Naive thymus-derived CD8-positive, alpha-beta T cell (primary cell): ENCODE data around the gene KCNMB4. TPM values are rescaled to one million over a fixed set of nuclear protein-coding genes. Genes with fewer than 3 reads are reported as not detected.
A peak's percentile ranks its signal among the peaks of the same experiment; 100 is the strongest.

Experiments used
- ATAC-seq, 2 donors: fragments of 150-1000 bp; cut with Tn5 transposase in 1 of 2; sonication (Bioruptor Pico), chemical (Tn5 transposase) in 1 of 2; 1 replicate in 1 of 2; 2 replicates in 1 of 2; pipeline ENCODE4 v1.10.0; 2021; ENCODE audit warnings: mild to moderate bottlenecking in 2 of 2, moderate library complexity in 2 of 2
- POLR2A ChIA-PET: fragments of 350-600 bp; sonication (Branson Sonifier 250); formaldehyde crosslinking; loops from one replicate; lab custom pipeline; 2021; ENCODE audit warnings: antibody characterized with exemption; lab: Charles Lee
- DNase-seq, 10 donors: peaks; one replicate each; pipeline versions ENCODE4 v3.0.0 to v3.0.0-alpha.2; 2020 to 2022
- H3K27ac Mint-ChIP-seq, 10 donors: one replicate each; pipeline ENCODE4 v1.8.0; 2020 to 2022; ENCODE audit warnings: mild to moderate bottlenecking in 10 of 10, mixed read lengths in 10 of 10, moderate library complexity in 4 of 10, inconsistent platforms in 1 of 10
- H3K27me3 Mint-ChIP-seq, 5 donors: one replicate each; pipeline ENCODE4 v1.8.0; 2021 to 2022; ENCODE audit warnings: mixed read lengths in 5 of 5
- H3K36me3 Mint-ChIP-seq, 3 donors: one replicate each; pipeline ENCODE4 v1.8.0; 2020 to 2022; ENCODE audit warnings: mixed read lengths in 3 of 3, mild to moderate bottlenecking in 2 of 3, inconsistent platforms in 1 of 3
- H3K4me1 Mint-ChIP-seq, 4 donors: one replicate each; pipeline ENCODE4 v1.8.0; 2021 to 2022; ENCODE audit warnings: mixed read lengths in 4 of 4
- H3K4me3 Mint-ChIP-seq, 10 donors: one replicate each; pipeline ENCODE4 v1.8.0; 2020 to 2022; ENCODE audit warnings: mild to moderate bottlenecking in 10 of 10, mixed read lengths in 10 of 10, moderate library complexity in 6 of 10, inconsistent platforms in 1 of 10
- H3K9me3 Mint-ChIP-seq, 9 donors: one replicate each; pipeline ENCODE4 v1.8.0; 2020 to 2022; ENCODE audit warnings: mixed read lengths in 9 of 9, mild to moderate bottlenecking in 3 of 9, inconsistent platforms in 1 of 9, moderate library complexity in 1 of 9
- polyA plus RNA-seq, 3 donors: library from polyadenylated mRNA; unstranded; fragments of 300-500 nt; fragmentation: Illumina TruSeq; gene quantifications; one replicate each; pipeline ENCODE4 v1.2.3, GENCODE V29; 2021
- total RNA-seq, 8 experiments: library from RNA in 2 of 8; stranded (reverse) in 2 of 8; gene quantifications; one replicate each; pipeline ENCODE4 v1.2.3 and lab custom pipeline; 2021 to 2026

Gene KCNMB4
- total and polyA plus RNA-seq, 5 experiments from 2014 or later = 0.64 to 3.2 (median 1.8) TPM

GRCh38 chr12:70451528-70451927 is 85.4 kb downstream of the KCNMB4 start:
- no peaks in the 10 kb centered on the region for H3K4me1 Mint-ChIP-seq
- H3K9me3 Mint-ChIP-seq = peaks cover 9 to 63% (median 29%) of the 10 kb centered on the region in 9 donors
- H3K4me3 Mint-ChIP-seq = no peak overlapping the region
- H3K27me3 Mint-ChIP-seq = peaks cover 3 to 15% (median 6%) of the 10 kb centered on the region in 5 donors
- POLR2A ChIA-PET = no interaction called here
- H3K27ac Mint-ChIP-seq = no peak overlapping the region
- ATAC-seq (no peak), DNase-seq (no peak)
- H3K36me3 Mint-ChIP-seq = peaks cover 0 to 22% (median 4%) of the 10 kb centered on the region in 3 donors

DNA sequence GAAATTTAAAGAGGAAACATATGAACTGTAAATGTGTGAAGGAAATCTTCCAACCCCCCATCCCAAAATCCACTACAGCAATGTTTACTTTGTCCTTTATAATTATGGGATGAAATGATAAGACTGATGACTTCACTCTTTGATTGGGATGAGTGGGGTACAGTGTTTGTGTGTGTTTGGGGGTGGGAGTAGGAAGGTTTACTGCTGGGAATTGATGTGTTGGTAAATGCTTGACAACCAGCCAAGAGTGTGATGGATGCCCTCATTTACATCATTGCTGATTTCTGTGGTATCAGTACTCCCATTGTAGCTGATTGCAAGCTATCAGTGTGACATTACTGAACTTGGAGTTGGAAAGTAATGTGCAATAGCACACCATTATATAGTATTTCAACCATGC is 90.9 kb downstream of the KCNMB4 start:
- Mint-ChIP-seq H3K36me3 (peaks cover 0 to 10% (median 4%) of the 10 kb centered on the region in 3 donors), H3K4me1 (peaks cover 0 to 2% (median 0%) of the 10 kb centered on the region in 4 donors), H3K27me3 (peaks cover 4 to 27% (median 7%) of the 10 kb centered on the region in 5 donors), H3K27ac (no peak overlapping the region), H3K9me3 (peaks cover 2 to 49% (median 19%) of the 10 kb centered on the region in 9 donors), H3K4me3 (no peak overlapping the region)
- POLR2A ChIA-PET = no interaction called here
- no peak for ATAC-seq
- no peak for DNase-seq

GRCh38 chr12:70459786-70460185 is 93.7 kb downstream of the KCNMB4 start:
- DNase-seq (no peak), ATAC-seq (no peak)
- no peak overlapping the region for H3K27ac Mint-ChIP-seq
- H3K4me3 Mint-ChIP-seq = no peak overlapping the region
- H3K4me1 Mint-ChIP-seq = peaks cover 0 to 2% (median 0%) of the 10 kb centered on the region in 4 donors
- H3K27me3 Mint-ChIP-seq = peaks cover 3 to 27% (median 7%) of the 10 kb centered on the region in 5 donors
- POLR2A ChIA-PET = no interaction called here
- peaks cover 0 to 18% (median 6%) of the 10 kb centered on the region in 3 donors for H3K36me3 Mint-ChIP-seq
- peaks cover 3 to 53% (median 21%) of the 10 kb centered on the region in 9 donors for H3K9me3 Mint-ChIP-seq

- Mint-ChIP-seq H3K4me3 (no peak overlapping the region), H3K36me3 (peaks cover 0 to 18% (median 6%) of the 10 kb centered on the region in 3 donors), H3K27me3 (peaks cover 0 to 10% (median 1%) of the 10 kb centered on the region in 5 donors), H3K9me3 (peaks cover 3 to 47% (median 18%) of the 10 kb centered on the region in 9 donors), H3K4me1 (peaks cover 0 to 2% (median 0%) of the 10 kb centered on the region in 4 donors), H3K27ac (no peak overlapping the region)
- no peak for ATAC-seq
- DNase-seq = no peak
- POLR2A ChIA-PET = no interaction called here
Measured at GRCh38 chr12:70463997-70464396, 97.9 kb downstream of the KCNMB4 start.

DNA sequence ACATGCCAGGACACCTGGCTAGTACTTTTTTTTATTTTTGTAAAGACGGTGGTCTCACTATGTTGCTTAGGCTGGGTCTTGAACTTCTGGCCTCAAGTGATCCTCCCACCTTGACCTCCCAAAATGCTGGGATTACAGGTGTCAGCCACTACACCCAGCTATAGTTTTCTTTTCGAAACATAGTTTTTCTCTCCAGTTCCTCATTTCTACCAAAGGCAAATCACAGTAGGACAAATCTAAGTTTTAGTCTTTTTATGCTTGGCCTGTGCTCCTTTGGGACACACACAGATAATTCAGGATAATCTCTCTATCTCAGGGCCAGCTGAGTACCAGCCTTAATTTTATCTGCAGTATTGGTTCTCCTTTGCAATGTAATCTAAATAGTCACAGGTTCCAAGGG is 100.7 kb downstream of the KCNMB4 start:
- peaks cover 0 to 10% (median 1%) of the 10 kb centered on the region in 5 donors for H3K27me3 Mint-ChIP-seq
- ATAC-seq (no peak), DNase-seq (no peak)
- H3K4me1 Mint-ChIP-seq = no peaks in the 10 kb centered on the region
- H3K36me3 Mint-ChIP-seq = peaks cover 0 to 9% (median 2%) of the 10 kb centered on the region in 3 donors
- no peak overlapping the region for H3K27ac Mint-ChIP-seq
- H3K9me3 Mint-ChIP-seq = peaks cover 3 to 24% (median 16%) of the 10 kb centered on the region in 9 donors
- POLR2A ChIA-PET = no interaction called here
- no peak overlapping the region for H3K4me3 Mint-ChIP-seq

GRCh38 chr12:70467476-70467875 is 101.4 kb downstream of the KCNMB4 start:
- H3K4me3 Mint-ChIP-seq = no peak overlapping the region
- H3K9me3 Mint-ChIP-seq = peaks cover 3 to 24% (median 13%) of the 10 kb centered on the region in 9 donors
- no peak overlapping the region for H3K27ac Mint-ChIP-seq
- POLR2A ChIA-PET = no interaction called here
- peaks cover 0 to 10% (median 1%) of the 10 kb centered on the region in 5 donors for H3K27me3 Mint-ChIP-seq
- H3K36me3 Mint-ChIP-seq = peaks cover 0 to 9% (median 2%) of the 10 kb centered on the region in 3 donors
- no peaks in the 10 kb centered on the region for H3K4me1 Mint-ChIP-seq
- DNase-seq = no peak
- ATAC-seq = no peak

DNA sequence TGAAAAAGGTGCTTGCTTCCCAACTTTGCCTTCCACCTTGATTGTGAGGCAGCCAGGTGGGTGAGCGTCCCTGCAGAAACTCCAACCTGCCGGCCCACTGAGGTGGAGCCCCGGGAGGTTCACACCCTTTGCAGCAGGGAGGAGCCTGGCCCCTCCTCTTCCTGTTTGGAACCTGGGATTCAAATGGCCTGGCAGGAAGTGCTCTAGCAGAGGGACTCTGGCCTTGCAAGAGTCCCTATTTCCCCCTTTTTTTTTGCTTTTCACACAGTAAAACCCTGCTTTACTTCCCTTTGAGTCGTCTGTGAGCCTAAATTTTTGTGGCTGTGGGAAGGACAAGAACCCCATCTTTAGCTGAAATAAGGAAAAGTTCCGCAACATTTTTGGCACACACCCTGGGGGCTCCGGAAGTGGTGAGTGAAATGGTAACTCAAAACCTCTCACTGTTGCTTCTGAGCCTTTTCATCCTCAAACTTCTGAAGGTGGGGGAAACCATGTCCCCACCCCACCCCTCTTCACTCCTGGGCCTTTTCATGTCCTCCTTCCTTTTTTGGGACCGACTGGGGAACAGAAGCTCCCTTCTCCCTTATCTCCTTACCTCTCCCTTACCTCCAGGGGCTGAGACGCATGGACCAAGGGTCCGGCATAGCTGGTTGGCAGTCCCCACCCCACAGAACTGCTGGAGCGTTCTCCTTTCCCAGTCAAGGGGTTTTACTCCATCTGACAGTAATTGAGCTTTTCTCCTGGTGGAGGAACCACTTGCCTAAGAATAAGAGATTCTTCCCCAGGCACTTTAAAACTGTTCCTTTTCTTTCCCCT is 102.0 kb downstream of the KCNMB4 start:
- Mint-ChIP-seq H3K9me3 (peaks cover 3 to 19% (median 12%) of the 10 kb centered on the region in 9 donors), H3K27me3 (peaks cover 0 to 14% (median 4%) of the 10 kb centered on the region in 5 donors), H3K4me3 (no peak overlapping the region), H3K27ac (peak overlapping the region in 1 of 10 donors; percentile 29), H3K36me3 (peaks cover 0 to 9% (median 2%) of the 10 kb centered on the region in 3 donors), H3K4me1 (no peaks in the 10 kb centered on the region)
- POLR2A ChIA-PET = no interaction called here
- no peak for DNase-seq
- ATAC-seq = no peak

DNA sequence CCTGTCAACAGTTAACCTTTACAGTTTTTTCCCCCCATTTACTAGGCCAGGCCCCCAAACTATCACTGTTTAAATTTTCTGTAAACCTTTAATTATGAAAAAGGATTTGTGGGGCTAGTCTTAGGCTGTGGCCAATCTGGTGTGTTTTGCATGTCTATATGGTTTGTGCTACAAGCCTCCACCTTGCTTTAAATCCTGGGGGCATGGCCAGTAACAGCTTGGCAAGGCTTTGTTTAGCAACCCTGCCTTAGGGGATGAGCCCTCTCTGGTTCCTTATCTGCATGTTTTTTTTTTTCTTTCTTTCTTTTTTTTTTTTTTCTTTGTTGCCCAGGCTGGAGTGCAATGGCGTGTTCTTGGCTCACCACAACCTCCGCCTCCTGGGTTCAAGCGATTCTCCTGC is 102.7 kb downstream of the KCNMB4 start:
- ATAC-seq (no peak), DNase-seq (no peak)
- POLR2A ChIA-PET = interaction anchor here (0.7 kb wide), 1 partner anchor 259 kb away, joined by 3 read pairs; no protein-coding TSS in a partner anchor
- H3K27me3 Mint-ChIP-seq = peaks cover 0 to 18% (median 4%) of the 10 kb centered on the region in 5 donors
- H3K36me3 Mint-ChIP-seq = peaks cover 0 to 9% (median 0%) of the 10 kb centered on the region in 3 donors
- H3K9me3 Mint-ChIP-seq = peaks cover 3 to 14% (median 11%) of the 10 kb centered on the region in 9 donors
- no peak overlapping the region for H3K4me3 Mint-ChIP-seq
- no peak overlapping the region for H3K27ac Mint-ChIP-seq
- no peaks in the 10 kb centered on the region for H3K4me1 Mint-ChIP-seq

DNA sequence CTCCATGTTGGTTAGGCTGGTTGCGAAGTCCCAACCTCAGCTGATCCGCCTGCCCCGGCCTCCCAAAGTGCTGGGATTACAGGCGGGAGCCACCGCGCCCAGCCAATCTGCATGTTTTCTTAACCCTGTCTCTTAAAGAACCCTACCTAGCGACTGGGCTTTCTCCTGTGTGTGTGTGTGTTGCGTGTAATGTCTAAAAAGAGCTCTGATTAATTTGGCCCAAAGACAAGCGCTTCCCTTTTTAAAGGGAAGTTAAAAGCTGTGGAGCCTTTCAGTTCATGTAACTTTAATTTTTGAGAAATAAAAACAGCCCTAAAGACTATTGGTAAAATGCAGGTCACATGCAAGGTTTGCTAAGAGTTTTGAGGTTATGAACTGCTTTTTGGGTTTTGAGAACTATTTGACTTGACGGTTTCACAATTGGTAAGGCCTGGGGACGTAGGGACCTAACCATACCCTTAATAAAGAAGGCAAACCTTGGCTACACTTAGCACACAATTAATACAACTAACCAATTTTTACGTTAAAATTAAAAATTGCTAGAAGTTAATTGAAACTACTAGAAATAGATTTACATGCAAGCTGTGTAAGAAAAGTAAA is 103.2 kb downstream of the KCNMB4 start:
- Mint-ChIP-seq H3K36me3 (peaks cover 0 to 3% (median 0%) of the 10 kb centered on the region in 3 donors), H3K4me3 (no peak overlapping the region), H3K4me1 (no peaks in the 10 kb centered on the region), H3K9me3 (peaks cover 0 to 9% (median 6%) of the 10 kb centered on the region in 9 donors), H3K27ac (no peak overlapping the region), H3K27me3 (peaks cover 0 to 18% (median 4%) of the 10 kb centered on the region in 5 donors)
- POLR2A ChIA-PET = interaction anchor here (0.7 kb wide), 1 partner anchor 259 kb away, joined by 3 read pairs; no protein-coding TSS in a partner anchor
- ATAC-seq (no peak), DNase-seq (no peak)

- ATAC-seq = no peak
- POLR2A ChIA-PET = no interaction called here
- peaks cover 10 to 26% (median 13%) of the 10 kb centered on the region in 5 donors for H3K27me3 Mint-ChIP-seq
Measured at GRCh38 chr12:70482764-70483163, 116.7 kb downstream of the KCNMB4 start.

More at GRCh38 chr12:70482764-70483163, 116.7 kb downstream of the KCNMB4 start:
- Mint-ChIP-seq H3K4me3 (no peak overlapping the region), H3K4me1 (peaks cover 0 to 6% (median 0%) of the 10 kb centered on the region in 4 donors), H3K27ac (no peak overlapping the region), H3K9me3 (no peaks in the 10 kb centered on the region), H3K36me3 (no peaks in the 10 kb centered on the region)
- no peak for DNase-seq
